HEK293 (cell line): Measurements from ENCODE around the gene BAZ2B.

ENCODE experiments used
- SP2 ChIP-seq: fragments of 450-650 bp; formaldehyde crosslinking; IDR thresholded peaks from 2 replicates; pipeline ENCODE4 v1.5.1; 2016; ENCODE audit warnings: missing biosample characterization, missing genetic modification characterization
- SP7 ChIP-seq: fragments of 450-650 bp; formaldehyde crosslinking; IDR thresholded peaks from 2 replicates; pipeline ENCODE4 v1.5.1; 2016; ENCODE audit warnings: missing biosample characterization, missing genetic modification characterization
- YY2 ChIP-seq: fragments of 450-650 bp; formaldehyde crosslinking; IDR thresholded peaks from 2 replicates; pipeline ENCODE4 v1.5.1; 2016; ENCODE audit warnings: missing biosample characterization, missing genetic modification characterization
- ZBTB20 ChIP-seq: fragments of 450-650 bp; formaldehyde crosslinking; IDR thresholded peaks from 2 replicates; pipeline ENCODE4 v1.5.1; 2016; ENCODE audit warnings: missing biosample characterization, missing genetic modification characterization
- ZBTB49 ChIP-seq: fragments of 450-650 bp; formaldehyde crosslinking; IDR thresholded peaks from 2 replicates; pipeline ENCODE4 v1.5.1; 2016; ENCODE audit warnings: missing biosample characterization, missing genetic modification characterization, low read depth
- ZNF155 ChIP-seq: fragments of 450-650 bp; formaldehyde crosslinking; IDR thresholded peaks from 2 replicates; pipeline ENCODE4 v1.5.1; 2016; ENCODE audit warnings: missing biosample characterization, missing genetic modification characterization
- ZNF292 ChIP-seq: fragments of 450-650 bp; formaldehyde crosslinking; IDR thresholded peaks from 2 replicates; pipeline ENCODE4 v1.5.1; 2016; ENCODE audit warnings: low read depth, missing biosample characterization, missing genetic modification characterization, borderline replicate concordance
- ZNF354C ChIP-seq: fragments of 450-650 bp; formaldehyde crosslinking; IDR thresholded peaks from 2 replicates; pipeline ENCODE4 v1.5.1; 2016; ENCODE audit warnings: missing biosample characterization, missing genetic modification characterization, low read depth, borderline replicate concordance
- ZNF48 ChIP-seq: fragments of 450-650 bp; formaldehyde crosslinking; IDR thresholded peaks from 2 replicates; pipeline ENCODE4 v1.5.1; 2016; ENCODE audit warnings: missing biosample characterization, missing genetic modification characterization
- ZNF747 ChIP-seq: fragments of 450-650 bp; formaldehyde crosslinking; IDR thresholded peaks from 2 replicates; pipeline ENCODE4 v1.5.1; 2016; ENCODE audit warnings: missing biosample characterization, missing genetic modification characterization
- ZNF830 ChIP-seq: fragments of 450-650 bp; IDR thresholded peaks from 2 replicates; pipeline ENCODE4 v1.5.0; 2018; ENCODE audit warnings: missing biosample characterization, missing genetic modification characterization, low read depth, mild to moderate bottlenecking, moderate library complexity
- TF ChIP-seq, protein P1 (sequence below): fragments of 450-650 bp; formaldehyde crosslinking; IDR thresholded peaks from 2 replicates; pipeline ENCODE4 v1.5.1; 2016; ENCODE audit warnings: missing biosample characterization, missing genetic modification characterization
- TF ChIP-seq, protein P2 (sequence below): fragments of 450-650 bp; formaldehyde crosslinking; IDR thresholded peaks from 2 replicates; pipeline ENCODE4 v1.5.1; 2016; ENCODE audit warnings: missing biosample characterization, missing genetic modification characterization
- TF ChIP-seq, protein P3 (sequence below): fragments of 450-650 bp; formaldehyde crosslinking; IDR thresholded peaks from 2 replicates; pipeline ENCODE4 v1.5.1; 2017; ENCODE audit warnings: missing biosample characterization, missing genetic modification characterization

DNA sequence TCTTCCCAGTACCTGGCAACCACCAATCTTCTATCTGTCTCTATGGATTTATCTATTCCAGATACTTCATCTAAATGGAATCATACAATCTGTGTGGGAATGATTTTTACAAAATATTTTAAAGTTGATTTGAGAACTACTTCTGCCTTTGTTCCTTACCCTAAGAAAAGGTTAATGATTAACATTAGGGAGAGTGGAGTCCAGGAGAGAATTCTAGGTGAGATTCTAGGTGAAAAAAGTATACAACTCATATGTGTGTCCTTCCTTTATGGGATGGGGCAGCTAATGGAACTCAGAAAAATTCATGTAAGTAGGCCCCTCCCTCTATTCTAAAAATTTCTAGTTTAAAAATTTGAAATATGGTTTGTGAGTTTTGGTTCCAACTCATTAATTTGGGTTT, 293.9 kb downstream of the BAZ2B start:
- TF ChIP-seq ZNF48 (tag by site-specific recombination) (no peak), ZNF830 (tag by site-specific recombination) (no peak), ZBTB49 (no peak), ZNF354C (tag by site-specific recombination) (no peak), YY2 (tag by site-specific recombination) (no peak), ZNF292 (tag by site-specific recombination) (no peak), SP2 (no peak), ZBTB20 (no peak), ZNF155 (tag by site-specific recombination) (no peak), SP7 (tag by site-specific recombination) (no peak), ZNF747 (tag by site-specific recombination) (no peak)
- TF ChIP-seq, protein P1, sequence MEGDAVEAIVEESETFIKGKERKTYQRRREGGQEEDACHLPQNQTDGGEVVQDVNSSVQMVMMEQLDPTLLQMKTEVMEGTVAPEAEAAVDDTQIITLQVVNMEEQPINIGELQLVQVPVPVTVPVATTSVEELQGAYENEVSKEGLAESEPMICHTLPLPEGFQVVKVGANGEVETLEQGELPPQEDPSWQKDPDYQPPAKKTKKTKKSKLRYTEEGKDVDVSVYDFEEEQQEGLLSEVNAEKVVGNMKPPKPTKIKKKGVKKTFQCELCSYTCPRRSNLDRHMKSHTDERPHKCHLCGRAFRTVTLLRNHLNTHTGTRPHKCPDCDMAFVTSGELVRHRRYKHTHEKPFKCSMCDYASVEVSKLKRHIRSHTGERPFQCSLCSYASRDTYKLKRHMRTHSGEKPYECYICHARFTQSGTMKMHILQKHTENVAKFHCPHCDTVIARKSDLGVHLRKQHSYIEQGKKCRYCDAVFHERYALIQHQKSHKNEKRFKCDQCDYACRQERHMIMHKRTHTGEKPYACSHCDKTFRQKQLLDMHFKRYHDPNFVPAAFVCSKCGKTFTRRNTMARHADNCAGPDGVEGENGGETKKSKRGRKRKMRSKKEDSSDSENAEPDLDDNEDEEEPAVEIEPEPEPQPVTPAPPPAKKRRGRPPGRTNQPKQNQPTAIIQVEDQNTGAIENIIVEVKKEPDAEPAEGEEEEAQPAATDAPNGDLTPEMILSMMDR (tag by site-specific recombination): no peak
- TF ChIP-seq, protein P2, sequence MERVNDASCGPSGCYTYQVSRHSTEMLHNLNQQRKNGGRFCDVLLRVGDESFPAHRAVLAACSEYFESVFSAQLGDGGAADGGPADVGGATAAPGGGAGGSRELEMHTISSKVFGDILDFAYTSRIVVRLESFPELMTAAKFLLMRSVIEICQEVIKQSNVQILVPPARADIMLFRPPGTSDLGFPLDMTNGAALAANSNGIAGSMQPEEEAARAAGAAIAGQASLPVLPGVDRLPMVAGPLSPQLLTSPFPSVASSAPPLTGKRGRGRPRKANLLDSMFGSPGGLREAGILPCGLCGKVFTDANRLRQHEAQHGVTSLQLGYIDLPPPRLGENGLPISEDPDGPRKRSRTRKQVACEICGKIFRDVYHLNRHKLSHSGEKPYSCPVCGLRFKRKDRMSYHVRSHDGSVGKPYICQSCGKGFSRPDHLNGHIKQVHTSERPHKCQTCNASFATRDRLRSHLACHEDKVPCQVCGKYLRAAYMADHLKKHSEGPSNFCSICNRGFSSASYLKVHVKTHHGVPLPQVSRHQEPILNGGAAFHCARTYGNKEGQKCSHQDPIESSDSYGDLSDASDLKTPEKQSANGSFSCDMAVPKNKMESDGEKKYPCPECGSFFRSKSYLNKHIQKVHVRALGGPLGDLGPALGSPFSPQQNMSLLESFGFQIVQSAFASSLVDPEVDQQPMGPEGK (tag by site-specific recombination): no peak
- TF ChIP-seq, protein P3, sequence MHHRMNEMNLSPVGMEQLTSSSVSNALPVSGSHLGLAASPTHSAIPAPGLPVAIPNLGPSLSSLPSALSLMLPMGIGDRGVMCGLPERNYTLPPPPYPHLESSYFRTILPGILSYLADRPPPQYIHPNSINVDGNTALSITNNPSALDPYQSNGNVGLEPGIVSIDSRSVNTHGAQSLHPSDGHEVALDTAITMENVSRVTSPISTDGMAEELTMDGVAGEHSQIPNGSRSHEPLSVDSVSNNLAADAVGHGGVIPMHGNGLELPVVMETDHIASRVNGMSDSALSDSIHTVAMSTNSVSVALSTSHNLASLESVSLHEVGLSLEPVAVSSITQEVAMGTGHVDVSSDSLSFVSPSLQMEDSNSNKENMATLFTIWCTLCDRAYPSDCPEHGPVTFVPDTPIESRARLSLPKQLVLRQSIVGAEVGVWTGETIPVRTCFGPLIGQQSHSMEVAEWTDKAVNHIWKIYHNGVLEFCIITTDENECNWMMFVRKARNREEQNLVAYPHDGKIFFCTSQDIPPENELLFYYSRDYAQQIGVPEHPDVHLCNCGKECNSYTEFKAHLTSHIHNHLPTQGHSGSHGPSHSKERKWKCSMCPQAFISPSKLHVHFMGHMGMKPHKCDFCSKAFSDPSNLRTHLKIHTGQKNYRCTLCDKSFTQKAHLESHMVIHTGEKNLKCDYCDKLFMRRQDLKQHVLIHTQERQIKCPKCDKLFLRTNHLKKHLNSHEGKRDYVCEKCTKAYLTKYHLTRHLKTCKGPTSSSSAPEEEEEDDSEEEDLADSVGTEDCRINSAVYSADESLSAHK (tag by site-specific recombination): no peak
